MM.1S (cell line): ENCODE results near the gene CHST11.

Experiments
- DNase-seq: peaks from one replicate; pipeline ENCODE4 v3.0.0-alpha.2; 2015
- H2AFZ ChIP-seq: fragments of 300-600 bp; sonication (generic); 2 replicates; pipeline ENCODE4 v1.6.0; 2016; ENCODE audit warnings: antibody characterized with exemption, low read length
- H3F3A ChIP-seq: fragments of 300-600 bp; sonication (generic); 2 replicates; pipeline ENCODE4 v1.6.1; 2016; ENCODE audit warnings: mild to moderate bottlenecking, antibody characterized with exemption, low read length, moderate library complexity, mixed read lengths; ENCODE audit not compliant: insufficient read depth
- H3K27ac ChIP-seq: fragments of 300-600 bp; sonication (generic); 2 replicates; pipeline ENCODE4 v1.5.1; 2016; ENCODE audit warnings: mild to moderate bottlenecking, low read length
- H3K27me3 ChIP-seq: fragments of 300-600 bp; sonication (generic); replicated peaks from 2 replicates; pipeline ENCODE4 v1.6.0; 2016; ENCODE audit warnings: low read length; ENCODE audit not compliant: insufficient read depth
- H3K36me3 ChIP-seq: fragments of 300-600 bp; sonication (generic); replicated peaks from 2 replicates; pipeline ENCODE4 v1.6.1; 2016; ENCODE audit warnings: mild to moderate bottlenecking, low read length, mixed read lengths; ENCODE audit not compliant: insufficient read depth
- H3K4me1 ChIP-seq: fragments of 300-600 bp; sonication (generic); 2 replicates; pipeline ENCODE4 v1.6.1; 2016; ENCODE audit warnings: low read length, mixed read lengths
- H3K4me2 ChIP-seq: fragments of 300-600 bp; sonication (generic); 2 replicates; pipeline ENCODE4 v1.6.0; 2016; ENCODE audit warnings: low read depth, low read length
- H3K4me3 ChIP-seq: fragments of 300-600 bp; sonication (generic); 2 replicates; pipeline ENCODE4 v1.5.1; 2016; ENCODE audit warnings: low read length, mixed read lengths
- H3K79me2 ChIP-seq: fragments of 300-600 bp; sonication (generic); 2 replicates; pipeline ENCODE4 v1.6.1; 2016; ENCODE audit warnings: mixed run types, low read length, mixed read lengths
- H3K9ac ChIP-seq: fragments of 300-600 bp; sonication (generic); 2 replicates; pipeline ENCODE4 v1.6.1; 2016; ENCODE audit warnings: low read length, mixed read lengths
- H3K9me2 ChIP-seq: fragments of 300-600 bp; sonication (generic); replicated peaks from 2 replicates; pipeline ENCODE4 v1.6.1; 2016; ENCODE audit warnings: mild to moderate bottlenecking, low read length, mixed read lengths; ENCODE audit not compliant: insufficient read depth
- H3K9me3 ChIP-seq: fragments of 300-600 bp; sonication (generic); replicated peaks from 2 replicates; pipeline ENCODE4 v1.6.1; 2016; ENCODE audit warnings: mild to moderate bottlenecking, low read length, mixed read lengths; ENCODE audit not compliant: insufficient read depth
- H4K20me1 ChIP-seq: fragments of 300-600 bp; sonication (generic); 2 replicates; pipeline ENCODE4 v1.6.1; 2016; ENCODE audit warnings: mild to moderate bottlenecking, low read length, moderate library complexity, mixed read lengths; ENCODE audit not compliant: insufficient read depth
- CTCF ChIP-seq: fragments of 300-600 bp; sonication (generic); IDR thresholded peaks from 2 replicates; pipeline ENCODE4 v1.5.1; 2016; ENCODE audit warnings: antibody characterized with exemption, low read length, mixed read lengths
- EZH2 ChIP-seq: fragments of 300-600 bp; sonication (generic); optimal IDR thresholded peaks from 2 replicates; pipeline ENCODE3; 2017; ENCODE audit warnings: low read depth, mild to moderate bottlenecking, antibody characterized with exemption, low read length, mixed read lengths
- EZH2phosphoT487 ChIP-seq: fragments of 300-600 bp; sonication (generic); IDR thresholded peaks from 2 replicates; pipeline ENCODE4 v1.6.1; 2018; ENCODE audit warnings: antibody characterized with exemption, low read length

CHST11 gene

GRCh38 chr12:104710940-104711689 is 254.4 kb downstream of the CHST11 start:
- Histone ChIP-seq H3K4me3 (no peak overlapping the region), H3K27ac (no peak overlapping the region), H3K9ac (no peak overlapping the region), H3K9me2 (no peaks in the 10 kb centered on the region), H3K36me3 (no peaks in the 10 kb centered on the region), H3K4me2 (no peak overlapping the region), H3K79me2 (no peaks in the 10 kb centered on the region), H3F3A (no peaks in the 10 kb centered on the region), H3K4me1 (no peaks in the 10 kb centered on the region), H3K27me3 (no peaks in the 10 kb centered on the region), H3K9me3 (no peaks in the 10 kb centered on the region), H2AFZ (no peak overlapping the region), H4K20me1 (no peaks in the 10 kb centered on the region)
- no peak for DNase-seq
- no peak for TF ChIP-seq EZH2phosphoT487

- Histone ChIP-seq H3K4me1 (no peaks in the 10 kb centered on the region), H3K9ac (no peak overlapping the region), H3K27me3 (no peaks in the 10 kb centered on the region), H3K4me2 (no peak overlapping the region), H2AFZ (no peak overlapping the region), H3K9me2 (no peaks in the 10 kb centered on the region), H3K36me3 (no peaks in the 10 kb centered on the region), H3K4me3 (no peak overlapping the region), H3K79me2 (no peaks in the 10 kb centered on the region), H4K20me1 (no peaks in the 10 kb centered on the region), H3F3A (no peaks in the 10 kb centered on the region), H3K27ac (no peak overlapping the region), H3K9me3 (no peaks in the 10 kb centered on the region)
- DNase-seq, result no peak
- TF ChIP-seq EZH2phosphoT487 (no peak), EZH2 (no peak), CTCF (no peak)
These were observed 255.7 kb downstream of the CHST11 start for GRCh38 chr12:104712477-104712876.

- Histone ChIP-seq H3K36me3 (no peaks in the 10 kb centered on the region), H3K9me2 (no peaks in the 10 kb centered on the region), H3K9ac (no peak overlapping the region), H3K4me3 (no peak overlapping the region), H2AFZ (no peak overlapping the region), H3K4me2 (no peak overlapping the region), H3K27ac (no peak overlapping the region), H4K20me1 (no peaks in the 10 kb centered on the region), H3K79me2 (no peaks in the 10 kb centered on the region), H3F3A (no peaks in the 10 kb centered on the region), H3K9me3 (no peaks in the 10 kb centered on the region), H3K27me3 (no peaks in the 10 kb centered on the region), H3K4me1 (no peaks in the 10 kb centered on the region)
- TF ChIP-seq CTCF (no peak), EZH2 (no peak), EZH2phosphoT487 (no peak)
- DNase-seq, result no peak
These were observed 256.2 kb downstream of the CHST11 start for GRCh38 chr12:104712968-104713367.

GRCh38 chr12:104713444-104713843 is 256.7 kb downstream of the CHST11 start:
- H3F3A ChIP-seq, result no peaks in the 10 kb centered on the region
- no peak overlapping the region for H3K27ac ChIP-seq
- TF ChIP-seq CTCF, result no peak
- no peak for TF ChIP-seq EZH2phosphoT487
- TF ChIP-seq EZH2, result no peak
- H2AFZ ChIP-seq, result no peak overlapping the region
- H3K9ac ChIP-seq, result no peak overlapping the region
- no peaks in the 10 kb centered on the region for H3K9me2 ChIP-seq
- no peaks in the 10 kb centered on the region for H4K20me1 ChIP-seq
- no peak overlapping the region for H3K4me2 ChIP-seq
- H3K36me3 ChIP-seq, result no peaks in the 10 kb centered on the region
- H3K27me3 ChIP-seq, result no peaks in the 10 kb centered on the region
- no peak overlapping the region for H3K4me3 ChIP-seq
- no peaks in the 10 kb centered on the region for H3K79me2 ChIP-seq
- no peaks in the 10 kb centered on the region for H3K4me1 ChIP-seq
- H3K9me3 ChIP-seq, result no peaks in the 10 kb centered on the region
- DNase-seq, result no peak
